DND-41 (cell line): ENCODE results near the gene DNAH17.

Experiments used
- CTCF ChIP-seq: IDR thresholded peaks from 2 replicates; pipeline ENCODE4 v1.5.1; 2012; ENCODE audit warnings: borderline replicate concordance, low read length, moderate library complexity, mild to moderate bottlenecking; ENCODE audit not compliant: poor library complexity, severe bottlenecking; ENCODE audit errors: extremely low read depth
- EZH2 ChIP-seq: IDR thresholded peaks from 3 replicates; pipeline ENCODE4 v1.6.1; 2012; ENCODE audit warnings: borderline replicate concordance, low read depth, mild to moderate bottlenecking, moderate library complexity, low read length, inconsistent platforms; ENCODE audit not compliant: severe bottlenecking

GRCh38 chr17:78448356-78448993 is 128.7 kb downstream of the DNAH17 start:
- peak; percentile 52 for TF ChIP-seq CTCF
- no peak for TF ChIP-seq EZH2
